Measurements from ENCODE around the gene EZH2.
A peak's percentile ranks its signal among the peaks of the same experiment; 100 is the strongest.

EZH2 gene

DNA sequence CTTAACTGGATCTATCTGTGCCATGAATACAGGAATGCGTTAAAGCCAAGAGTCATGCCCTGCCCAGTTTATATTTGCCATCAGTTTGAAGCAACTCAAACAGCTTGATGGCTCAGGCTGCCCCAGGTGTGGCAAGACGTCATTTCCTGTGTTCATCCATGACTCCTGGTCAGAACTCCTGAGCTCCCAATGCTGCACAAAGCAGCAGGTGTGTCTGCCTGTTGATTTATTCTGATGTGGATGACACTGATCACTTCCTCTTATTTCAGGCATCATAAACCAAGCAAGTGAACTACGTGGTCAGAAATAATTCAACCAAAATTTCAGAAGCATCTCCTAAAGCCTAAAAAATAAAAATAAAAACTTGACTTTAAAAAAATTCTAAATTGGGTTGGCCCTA is 68.5 kb downstream of the EZH2 start:
- no peak overlapping the region for H4K8ac ChIP-seq (ENCODE audit: low read depth, low read length)
- no peak for DNase-seq
- H3K9me3 ChIP-seq (ENCODE audit: insufficient read depth, low read depth, low read length): no peaks in the 10 kb centered on the region
- H3K4me3 ChIP-seq (ENCODE audit: low read depth, low read length): no peak overlapping the region
- no peak overlapping the region for H2AK5ac ChIP-seq (ENCODE audit: low read length)
- no CpG with 5 or more reads among the region's 3 CpGs for WGBS (ENCODE audit: extremely low coverage, insufficient coverage, insufficient read length)
- H2BK12ac ChIP-seq (ENCODE audit: low read length): no peak overlapping the region
- H2BK5ac ChIP-seq (ENCODE audit: low read depth, low read length, poor library complexity): no peak overlapping the region
- H3K27ac ChIP-seq (ENCODE audit: low read depth, low read length): no peak overlapping the region
- no peak overlapping the region for H3K18ac ChIP-seq (ENCODE audit: low read length)
- peaks cover 9 to 24% of the 10 kb centered on the region in 2 experiments for H3K36me3 ChIP-seq (ENCODE audit: control insufficient read depth in 1 of 2, insufficient read depth in 2 of 2, low read length in 2 of 2)
- H3K4me1 ChIP-seq (ENCODE audit: control insufficient read depth in 1 of 2, insufficient read depth in 2 of 2, low read length in 2 of 2): no peaks in the 10 kb centered on the region
- H3K23ac ChIP-seq (ENCODE audit: low read length): no peak overlapping the region
- no peaks in the 10 kb centered on the region for H3K79me1 ChIP-seq (ENCODE audit: low read length)
- no peak overlapping the region for H3K4ac ChIP-seq (ENCODE audit: low read depth, low read length)
- no peak overlapping the region for H2AFZ ChIP-seq (ENCODE audit: insufficient read depth, low read length, poor library complexity)
- H3K9ac ChIP-seq (ENCODE audit: low read length): no peak overlapping the region
- no peak overlapping the region for H2BK120ac ChIP-seq (ENCODE audit: insufficient read depth, low read length, poor library complexity)
- no peak overlapping the region for H3K14ac ChIP-seq (ENCODE audit: low read length)
- H3K79me2 ChIP-seq (ENCODE audit: control insufficient read depth, insufficient read depth, low read length, poor library complexity): no peaks in the 10 kb centered on the region
- H4K12ac ChIP-seq (ENCODE audit: low read depth, low read length): no peak overlapping the region
- H3K4me2 ChIP-seq (ENCODE audit: low read length): no peak overlapping the region
- no peaks in the 10 kb centered on the region for H3K27me3 ChIP-seq (ENCODE audit: insufficient read depth, low read length)
- no peak overlapping the region for H4K91ac ChIP-seq (ENCODE audit: low read depth, low read length)

DNA sequence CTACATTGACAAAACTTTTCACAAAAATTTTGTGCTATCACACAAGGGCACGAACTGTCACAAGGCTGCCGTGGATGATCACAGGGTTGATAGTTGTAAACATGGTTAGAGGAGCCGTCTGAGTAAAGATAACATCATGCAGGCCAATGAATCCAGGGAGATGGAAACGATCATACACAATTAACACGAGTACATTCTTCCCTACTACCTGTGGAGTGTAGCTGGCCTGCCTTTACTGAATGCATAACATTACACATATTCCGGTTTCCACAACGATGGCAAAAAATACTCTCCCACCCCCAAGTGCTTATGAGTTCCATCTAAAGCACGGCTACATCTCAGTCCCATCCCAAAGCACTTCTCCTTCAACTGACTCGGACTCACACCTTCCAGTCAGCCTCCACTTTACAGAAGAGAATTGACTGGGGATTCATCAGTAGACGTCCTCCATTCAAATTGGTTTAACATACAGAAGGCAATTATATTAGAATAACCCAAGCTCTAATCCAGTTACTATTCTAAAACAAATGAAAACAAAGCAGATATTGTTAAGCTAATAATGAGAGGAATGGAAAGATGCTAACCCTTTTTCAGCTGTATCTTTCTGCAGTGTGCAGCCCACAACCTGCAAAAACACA is 69.0 kb downstream of the EZH2 start:
- H3K23ac ChIP-seq (ENCODE audit: low read length): peak overlapping the region; percentile 19
- no peaks in the 10 kb centered on the region for H3K79me1 ChIP-seq (ENCODE audit: low read length)
- no peak overlapping the region for H3K14ac ChIP-seq (ENCODE audit: low read length)
- H2BK120ac ChIP-seq (ENCODE audit: insufficient read depth, low read length, poor library complexity): no peak overlapping the region
- no peaks in the 10 kb centered on the region for H3K27me3 ChIP-seq (ENCODE audit: insufficient read depth, low read length)
- no peak overlapping the region for H2AK5ac ChIP-seq (ENCODE audit: low read length)
- no peak overlapping the region for H3K4me2 ChIP-seq (ENCODE audit: low read length)
- no peak overlapping the region for H2AFZ ChIP-seq (ENCODE audit: insufficient read depth, low read length, poor library complexity)
- H4K12ac ChIP-seq (ENCODE audit: low read depth, low read length): no peak overlapping the region
- no peak overlapping the region for H3K4me3 ChIP-seq (ENCODE audit: low read depth, low read length)
- no peaks in the 10 kb centered on the region for H3K9me3 ChIP-seq (ENCODE audit: insufficient read depth, low read depth, low read length)
- no peak overlapping the region for H2BK12ac ChIP-seq (ENCODE audit: low read length)
- peak in 1 of 2 donors; percentile 9 for DNase-seq
- H3K4me1 ChIP-seq (ENCODE audit: control insufficient read depth in 1 of 2, insufficient read depth in 2 of 2, low read length in 2 of 2): peaks cover 0 to 1% of the 10 kb centered on the region in 2 experiments
- no CpG with 5 or more reads among the region's 10 CpGs for WGBS (ENCODE audit: extremely low coverage, insufficient coverage, insufficient read length)
- no peaks in the 10 kb centered on the region for H3K79me2 ChIP-seq (ENCODE audit: control insufficient read depth, insufficient read depth, low read length, poor library complexity)
- no peak overlapping the region for H4K8ac ChIP-seq (ENCODE audit: low read depth, low read length)
- no peak overlapping the region for H2BK5ac ChIP-seq (ENCODE audit: low read depth, low read length, poor library complexity)
- no peak overlapping the region for H3K4ac ChIP-seq (ENCODE audit: low read depth, low read length)
- H3K9ac ChIP-seq (ENCODE audit: low read length): no peak overlapping the region
- peaks cover 9 to 25% of the 10 kb centered on the region in 2 experiments for H3K36me3 ChIP-seq (ENCODE audit: control insufficient read depth in 1 of 2, insufficient read depth in 2 of 2, low read length in 2 of 2)
- no peak overlapping the region for H4K91ac ChIP-seq (ENCODE audit: low read depth, low read length)
- H3K27ac ChIP-seq (ENCODE audit: low read depth, low read length): no peak overlapping the region
- H3K18ac ChIP-seq (ENCODE audit: low read length): no peak overlapping the region

DNA sequence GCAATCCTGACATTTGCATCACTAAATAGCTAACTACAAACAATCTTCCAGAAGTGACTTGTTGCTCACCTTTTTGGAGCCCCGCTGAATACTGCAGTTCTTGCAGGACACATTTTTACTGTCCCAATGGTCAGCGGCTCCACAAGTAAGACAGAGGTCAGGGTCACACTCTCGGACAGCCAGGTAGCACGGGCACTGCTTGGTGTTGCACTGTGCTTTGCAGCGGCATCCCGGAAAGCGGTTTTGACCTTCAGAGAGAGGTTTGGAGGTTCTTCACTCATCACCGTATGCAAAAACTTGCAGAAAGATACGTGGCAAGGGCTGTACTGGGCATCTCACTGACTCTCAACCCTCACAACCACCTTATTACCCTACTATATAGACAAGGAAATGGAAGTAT is 70.2 kb downstream of the EZH2 start:
- Histone ChIP-seq H4K12ac (ENCODE audit: low read depth, low read length) (no peak overlapping the region), H3K79me1 (ENCODE audit: low read length) (no peaks in the 10 kb centered on the region), H3K4me3 (ENCODE audit: low read depth, low read length) (no peak overlapping the region), H3K79me2 (ENCODE audit: control insufficient read depth, insufficient read depth, low read length, poor library complexity) (no peaks in the 10 kb centered on the region), H3K18ac (ENCODE audit: low read length) (peak overlapping the region; percentile 62), H3K4me1 (ENCODE audit: control insufficient read depth in 1 of 2, insufficient read depth in 2 of 2, low read length in 2 of 2) (peaks cover 0 to 5% of the 10 kb centered on the region in 2 experiments), H3K27me3 (ENCODE audit: insufficient read depth, low read length) (no peaks in the 10 kb centered on the region), H2BK5ac (ENCODE audit: low read depth, low read length, poor library complexity) (no peak overlapping the region), H4K91ac (ENCODE audit: low read depth, low read length) (no peak overlapping the region), H2AK5ac (ENCODE audit: low read length) (no peak overlapping the region), H4K8ac (ENCODE audit: low read depth, low read length) (no peak overlapping the region), H3K4ac (ENCODE audit: low read depth, low read length) (no peak overlapping the region), H2BK12ac (ENCODE audit: low read length) (no peak overlapping the region), H3K23ac (ENCODE audit: low read length) (no peak overlapping the region), H3K14ac (ENCODE audit: low read length) (no peak overlapping the region), H3K9ac (ENCODE audit: low read length) (peak overlapping the region; percentile 41), H3K9me3 (ENCODE audit: insufficient read depth, low read depth, low read length) (no peaks in the 10 kb centered on the region), H2BK120ac (ENCODE audit: insufficient read depth, low read length, poor library complexity) (no peak overlapping the region), H3K4me2 (ENCODE audit: low read length) (no peak overlapping the region), H3K27ac (ENCODE audit: low read depth, low read length) (no peak overlapping the region), H3K36me3 (ENCODE audit: control insufficient read depth in 1 of 2, insufficient read depth in 2 of 2, low read length in 2 of 2) (peaks cover 9 to 26% of the 10 kb centered on the region in 2 experiments), H2AFZ (ENCODE audit: insufficient read depth, low read length, poor library complexity) (no peak overlapping the region)
- no peak for DNase-seq
- WGBS (ENCODE audit: extremely low coverage, insufficient coverage, insufficient read length): no CpG with 5 or more reads among the region's 9 CpGs

- no peak overlapping the region for H3K9ac ChIP-seq (ENCODE audit: low read length)
- no peak overlapping the region for H4K8ac ChIP-seq (ENCODE audit: low read depth, low read length)
- no peak overlapping the region for H4K91ac ChIP-seq (ENCODE audit: low read depth, low read length)
- peaks cover 21 to 38% of the 10 kb centered on the region in 2 experiments for H3K36me3 ChIP-seq (ENCODE audit: control insufficient read depth in 1 of 2, insufficient read depth in 2 of 2, low read length in 2 of 2)
- no peak overlapping the region for H3K14ac ChIP-seq (ENCODE audit: low read length)
- H3K18ac ChIP-seq (ENCODE audit: low read length): no peak overlapping the region
- H2AFZ ChIP-seq (ENCODE audit: insufficient read depth, low read length, poor library complexity): no peak overlapping the region
- H2BK5ac ChIP-seq (ENCODE audit: low read depth, low read length, poor library complexity): no peak overlapping the region
- H2AK5ac ChIP-seq (ENCODE audit: low read length): no peak overlapping the region
- no peak for DNase-seq
- no peaks in the 10 kb centered on the region for H3K27me3 ChIP-seq (ENCODE audit: insufficient read depth, low read length)
- H3K4ac ChIP-seq (ENCODE audit: low read depth, low read length): no peak overlapping the region
- no peak overlapping the region for H3K4me3 ChIP-seq (ENCODE audit: low read depth, low read length)
- no peak overlapping the region for H2BK12ac ChIP-seq (ENCODE audit: low read length)
- H3K27ac ChIP-seq (ENCODE audit: low read depth, low read length): no peak overlapping the region
- no peaks in the 10 kb centered on the region for H3K79me2 ChIP-seq (ENCODE audit: control insufficient read depth, insufficient read depth, low read length, poor library complexity)
- H3K79me1 ChIP-seq (ENCODE audit: low read length): no peaks in the 10 kb centered on the region
- H3K23ac ChIP-seq (ENCODE audit: low read length): no peak overlapping the region
- no peaks in the 10 kb centered on the region for H3K9me3 ChIP-seq (ENCODE audit: insufficient read depth, low read depth, low read length)
- H3K4me2 ChIP-seq (ENCODE audit: low read length): no peak overlapping the region
- H2BK120ac ChIP-seq (ENCODE audit: insufficient read depth, low read length, poor library complexity): no peak overlapping the region
- H3K4me1 ChIP-seq (ENCODE audit: control insufficient read depth in 1 of 2, insufficient read depth in 2 of 2, low read length in 2 of 2): peaks cover 0 to 5% of the 10 kb centered on the region in 2 experiments
- no CpG with 5 or more reads among the region's 4 CpGs for WGBS (ENCODE audit: extremely low coverage, insufficient coverage, insufficient read length)
- H4K12ac ChIP-seq (ENCODE audit: low read depth, low read length): no peak overlapping the region
These were observed 72.2 kb downstream of the EZH2 start for GRCh38 chr7:148811892-148812291.
